ENCODE data around the gene EFHD1. TPM values are rescaled to one million over a fixed set of nuclear protein-coding genes. Genes with fewer than 3 reads are reported as not detected.

The EFHD1 gene
- total RNA-seq, 1 experiment from 2014 or later: 73.5 TPM

DNA sequence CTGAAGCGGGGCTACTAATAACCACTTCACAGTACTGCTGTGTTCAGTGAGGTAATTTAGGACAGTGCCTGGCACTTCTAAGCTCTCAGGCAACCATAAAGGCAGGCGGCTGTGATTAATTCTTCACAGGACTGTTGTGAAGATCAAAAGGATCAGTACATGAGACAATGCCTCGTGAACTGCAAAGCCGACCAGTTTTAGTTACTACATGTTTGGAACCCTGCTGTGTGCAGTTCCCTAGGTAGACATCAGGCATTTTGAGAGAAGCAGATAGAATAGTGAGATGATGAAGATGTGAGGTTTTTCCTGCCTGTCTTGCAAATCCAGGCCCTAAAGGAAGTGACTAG is 19.1 kb downstream of the EFHD1 start:
- in situ Hi-C loops (cut with HindIII; ENCODE audit: low pct_unique_long_range_greater_than_20kb, low sequenced_read_pairs): no loop called here
- CTCF ChIA-PET: no interaction called here
- ATAC-seq: no peak

DNA sequence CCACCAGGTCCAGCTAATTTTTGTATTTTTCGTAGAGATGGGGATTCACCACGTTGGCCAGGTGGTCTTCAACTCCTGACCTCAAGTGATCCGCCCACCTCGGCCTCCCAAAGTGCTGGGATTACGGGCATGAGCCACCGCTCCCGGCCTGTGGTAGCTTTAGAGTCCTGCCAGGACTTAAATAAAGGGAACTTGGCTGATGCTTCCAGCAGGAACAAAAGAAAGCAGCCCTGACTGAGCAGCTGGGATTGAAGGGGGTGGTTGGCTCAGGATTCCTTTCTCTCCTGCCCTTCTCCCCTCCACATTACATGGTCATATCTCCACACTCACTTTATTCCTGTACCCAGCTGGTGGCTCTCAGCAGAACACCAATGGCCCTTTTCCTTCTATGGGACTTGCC is 20.0 kb downstream of the EFHD1 start:
- in situ Hi-C loops (cut with HindIII; ENCODE audit: low pct_unique_long_range_greater_than_20kb, low sequenced_read_pairs) (no loop called here), intact Hi-C loops (cut with micrococcal nuclease; ENCODE audit: unreplicated experiment) (no loop called here)
- H3K27ac ChIP-seq (ENCODE audit: low read length): no peak overlapping the region
- peaks cover 19% of the 10 kb centered on the region for H3K4me1 ChIP-seq (ENCODE audit: control insufficient read depth, insufficient read depth, low read length)
- BruUV-seq (replicated peaks): no TSS peak
- CTCF ChIA-PET: no interaction called here
- TF ChIP-seq TCF7L2 (IDR thresholded peaks at IDR 0.05; ENCODE audit: low read depth, low read length): no peak
- TF ChIP-seq, protein P1, sequence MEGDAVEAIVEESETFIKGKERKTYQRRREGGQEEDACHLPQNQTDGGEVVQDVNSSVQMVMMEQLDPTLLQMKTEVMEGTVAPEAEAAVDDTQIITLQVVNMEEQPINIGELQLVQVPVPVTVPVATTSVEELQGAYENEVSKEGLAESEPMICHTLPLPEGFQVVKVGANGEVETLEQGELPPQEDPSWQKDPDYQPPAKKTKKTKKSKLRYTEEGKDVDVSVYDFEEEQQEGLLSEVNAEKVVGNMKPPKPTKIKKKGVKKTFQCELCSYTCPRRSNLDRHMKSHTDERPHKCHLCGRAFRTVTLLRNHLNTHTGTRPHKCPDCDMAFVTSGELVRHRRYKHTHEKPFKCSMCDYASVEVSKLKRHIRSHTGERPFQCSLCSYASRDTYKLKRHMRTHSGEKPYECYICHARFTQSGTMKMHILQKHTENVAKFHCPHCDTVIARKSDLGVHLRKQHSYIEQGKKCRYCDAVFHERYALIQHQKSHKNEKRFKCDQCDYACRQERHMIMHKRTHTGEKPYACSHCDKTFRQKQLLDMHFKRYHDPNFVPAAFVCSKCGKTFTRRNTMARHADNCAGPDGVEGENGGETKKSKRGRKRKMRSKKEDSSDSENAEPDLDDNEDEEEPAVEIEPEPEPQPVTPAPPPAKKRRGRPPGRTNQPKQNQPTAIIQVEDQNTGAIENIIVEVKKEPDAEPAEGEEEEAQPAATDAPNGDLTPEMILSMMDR (IDR thresholded peaks at IDR 0.05): no peak
- no peak for TF ChIP-seq POLR2AphosphoS5 (IDR thresholded peaks at IDR 0.05; ENCODE audit: low read depth, low read length)
- TF ChIP-seq SIN3A (IDR thresholded peaks at IDR 0.05; ENCODE audit: borderline replicate concordance, insufficient read depth, low read depth, low read length): no peak
- TF ChIP-seq, protein P2, sequence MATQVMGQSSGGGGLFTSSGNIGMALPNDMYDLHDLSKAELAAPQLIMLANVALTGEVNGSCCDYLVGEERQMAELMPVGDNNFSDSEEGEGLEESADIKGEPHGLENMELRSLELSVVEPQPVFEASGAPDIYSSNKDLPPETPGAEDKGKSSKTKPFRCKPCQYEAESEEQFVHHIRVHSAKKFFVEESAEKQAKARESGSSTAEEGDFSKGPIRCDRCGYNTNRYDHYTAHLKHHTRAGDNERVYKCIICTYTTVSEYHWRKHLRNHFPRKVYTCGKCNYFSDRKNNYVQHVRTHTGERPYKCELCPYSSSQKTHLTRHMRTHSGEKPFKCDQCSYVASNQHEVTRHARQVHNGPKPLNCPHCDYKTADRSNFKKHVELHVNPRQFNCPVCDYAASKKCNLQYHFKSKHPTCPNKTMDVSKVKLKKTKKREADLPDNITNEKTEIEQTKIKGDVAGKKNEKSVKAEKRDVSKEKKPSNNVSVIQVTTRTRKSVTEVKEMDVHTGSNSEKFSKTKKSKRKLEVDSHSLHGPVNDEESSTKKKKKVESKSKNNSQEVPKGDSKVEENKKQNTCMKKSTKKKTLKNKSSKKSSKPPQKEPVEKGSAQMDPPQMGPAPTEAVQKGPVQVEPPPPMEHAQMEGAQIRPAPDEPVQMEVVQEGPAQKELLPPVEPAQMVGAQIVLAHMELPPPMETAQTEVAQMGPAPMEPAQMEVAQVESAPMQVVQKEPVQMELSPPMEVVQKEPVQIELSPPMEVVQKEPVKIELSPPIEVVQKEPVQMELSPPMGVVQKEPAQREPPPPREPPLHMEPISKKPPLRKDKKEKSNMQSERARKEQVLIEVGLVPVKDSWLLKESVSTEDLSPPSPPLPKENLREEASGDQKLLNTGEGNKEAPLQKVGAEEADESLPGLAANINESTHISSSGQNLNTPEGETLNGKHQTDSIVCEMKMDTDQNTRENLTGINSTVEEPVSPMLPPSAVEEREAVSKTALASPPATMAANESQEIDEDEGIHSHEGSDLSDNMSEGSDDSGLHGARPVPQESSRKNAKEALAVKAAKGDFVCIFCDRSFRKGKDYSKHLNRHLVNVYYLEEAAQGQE (IDR thresholded peaks at IDR 0.05; ENCODE audit: insufficient read depth in 1 of 2, low read depth in 2 of 2, low read length in 1 of 2): no peak
- DNase-seq (ENCODE audit: low read depth, low spot score) (no peak), ATAC-seq (no peak)
- POLR2A ChIA-PET: no interaction called here
- no peaks in the 10 kb centered on the region for H3K27me3 ChIP-seq (ENCODE audit: control insufficient read depth, insufficient read depth, low read length)
- no peaks in the 10 kb centered on the region for H3K9me3 ChIP-seq (ENCODE audit: control insufficient read depth, insufficient read depth, low read depth, low read length)
- no peaks in the 10 kb centered on the region for H3K36me3 ChIP-seq (ENCODE audit: control insufficient read depth, insufficient read depth, low read length)
- H3K4me3 ChIP-seq (ENCODE audit: low read depth in 2 of 2, low read length in 2 of 2): no peak overlapping the region

More for the DNA sequence above, 19.1 kb downstream of the EFHD1 start:
- BruUV-seq (replicated peaks): no TSS peak
- intact Hi-C loops (cut with micrococcal nuclease; ENCODE audit: unreplicated experiment): no loop called here
- no peaks in the 10 kb centered on the region for H3K9me3 ChIP-seq (ENCODE audit: control insufficient read depth, insufficient read depth, low read depth, low read length)
- POLR2A ChIA-PET: no interaction called here
- no peaks in the 10 kb centered on the region for H3K27me3 ChIP-seq (ENCODE audit: control insufficient read depth, insufficient read depth, low read length)
- no peaks in the 10 kb centered on the region for H3K36me3 ChIP-seq (ENCODE audit: control insufficient read depth, insufficient read depth, low read length)
- no peak for DNase-seq (ENCODE audit: low read depth, low spot score)
- H3K27ac ChIP-seq (ENCODE audit: low read length): peak overlapping the region; percentile 25; the same call in 1 of the 2 replicates
- no peak overlapping the region for H3K4me3 ChIP-seq (ENCODE audit: low read depth in 2 of 2, low read length in 2 of 2)
- TF ChIP-seq, protein P1 (IDR thresholded peaks at IDR 0.05): no peak
- TF ChIP-seq TCF7L2 (IDR thresholded peaks at IDR 0.05; ENCODE audit: low read depth, low read length) (no peak), SIN3A (IDR thresholded peaks at IDR 0.05; ENCODE audit: borderline replicate concordance, insufficient read depth, low read depth, low read length) (no peak), POLR2AphosphoS5 (IDR thresholded peaks at IDR 0.05; ENCODE audit: low read depth, low read length) (no peak)
- TF ChIP-seq, protein P2 (IDR thresholded peaks at IDR 0.05; ENCODE audit: insufficient read depth in 1 of 2, low read depth in 2 of 2, low read length in 1 of 2): no peak
- peaks cover 16% of the 10 kb centered on the region for H3K4me1 ChIP-seq (ENCODE audit: control insufficient read depth, insufficient read depth, low read length)

Data from Panc1 (cell line).